ENCODE data around the gene TMEM72. TPM values are rescaled to one million over a fixed set of nuclear protein-coding genes. Genes with fewer than 3 reads are reported as not detected.

The TMEM72 gene
- total and polyA plus RNA-seq, 7 donors = 0.33 to 11.8 (median 4.1) TPM; not detected in 3

GRCh38 chr10:44891721-44892120, 19.4 kb upstream of the TMEM72 start:
- no peak overlapping the region for H3K4me3 ChIP-seq
- no peak overlapping the region for H3K27ac ChIP-seq
- no peaks in the 10 kb centered on the region for H3K9me3 ChIP-seq
- DNase-seq = no peak
- H3K36me3 ChIP-seq = no peaks in the 10 kb centered on the region
- H3K27me3 ChIP-seq = no peaks in the 10 kb centered on the region
- no peaks in the 10 kb centered on the region for H3K4me1 ChIP-seq
- intact Hi-C loops (cut with DNase I) = no loop called here
- 75 to 96% methylated on average over 1 of the region's 1 CpG for WGBS, 2 donors
- TF ChIP-seq CTCF (IDR thresholded peaks at IDR 0.05) (no peak), EP300 (IDR thresholded peaks at IDR 0.05) (no peak), POLR2AphosphoS5 (IDR thresholded peaks at IDR 0.05) (no peak), POLR2A (IDR thresholded peaks at IDR 0.05) (no peak)

- TF ChIP-seq EP300 (IDR thresholded peaks at IDR 0.05) (no peak), CTCF (IDR thresholded peaks at IDR 0.05) (no peak), POLR2AphosphoS5 (IDR thresholded peaks at IDR 0.05) (no peak), POLR2A (IDR thresholded peaks at IDR 0.05) (no peak)
- DNase-seq = no peak
- Histone ChIP-seq H3K4me1 (no peaks in the 10 kb centered on the region), H3K27ac (no peak overlapping the region), H3K9me3 (no peaks in the 10 kb centered on the region), H3K36me3 (no peaks in the 10 kb centered on the region), H3K4me3 (no peak overlapping the region), H3K27me3 (no peaks in the 10 kb centered on the region)
- 92 to 94% methylated on average over 5 of the region's 5 CpGs for WGBS, 2 donors
- intact Hi-C loops (cut with DNase I) = no loop called here
Measured at GRCh38 chr10:44893604-44894468, 17.3 kb upstream of the TMEM72 start.

DNA sequence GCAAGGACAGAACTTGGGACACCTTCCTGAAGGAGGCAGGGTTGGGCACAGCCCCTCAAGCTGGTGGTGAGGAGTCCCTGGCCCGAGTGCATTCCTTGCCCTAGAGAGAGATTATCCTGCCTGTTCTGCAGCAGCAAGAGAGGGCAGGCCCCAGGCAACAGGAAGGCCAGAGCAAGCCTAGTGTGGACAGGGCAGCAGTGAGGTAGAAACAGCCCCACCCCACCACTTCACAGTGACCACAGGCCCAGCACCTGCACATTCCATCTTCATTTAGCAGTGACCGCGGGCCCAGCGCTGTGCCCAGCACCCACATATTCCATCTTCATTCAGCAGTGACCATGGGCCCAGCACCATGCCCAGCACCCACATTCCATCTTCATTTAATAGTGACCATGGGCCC, 16.4 kb upstream of the TMEM72 start:
- no peak for DNase-seq
- no peak overlapping the region for H3K27ac ChIP-seq
- no peaks in the 10 kb centered on the region for H3K9me3 ChIP-seq
- intact Hi-C loops (cut with DNase I) = no loop called here
- no peaks in the 10 kb centered on the region for H3K36me3 ChIP-seq
- TF ChIP-seq CTCF (IDR thresholded peaks at IDR 0.05) (no peak), POLR2A (IDR thresholded peaks at IDR 0.05) (no peak)
- H3K4me1 ChIP-seq = no peaks in the 10 kb centered on the region
- 91 to 98% methylated on average over 4 of the region's 4 CpGs for WGBS, 2 donors
- no peak overlapping the region for H3K4me3 ChIP-seq
- H3K27me3 ChIP-seq = no peaks in the 10 kb centered on the region

DNA sequence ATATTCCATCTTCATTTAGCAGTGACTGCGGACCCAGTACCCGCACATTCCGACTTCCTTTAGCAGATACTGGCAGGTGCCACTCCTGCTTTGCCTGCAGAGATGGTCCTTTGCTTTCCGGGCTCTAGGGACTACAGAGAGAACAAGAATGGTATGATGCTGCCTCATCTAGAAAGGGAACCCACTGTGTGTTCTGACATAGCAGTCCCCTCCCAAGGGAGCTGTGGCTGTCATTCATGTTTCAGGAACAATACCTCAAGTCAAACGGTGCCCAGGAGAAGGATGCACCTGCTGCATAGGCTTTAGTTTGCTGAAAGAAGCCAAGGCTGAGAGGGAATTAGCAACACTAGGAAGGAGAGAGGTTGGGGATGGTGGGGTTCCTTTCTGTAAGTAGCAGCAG, 15.9 kb upstream of the TMEM72 start:
- Histone ChIP-seq H3K4me3 (no peak overlapping the region), H3K4me1 (no peaks in the 10 kb centered on the region), H3K27me3 (no peaks in the 10 kb centered on the region), H3K9me3 (no peaks in the 10 kb centered on the region), H3K36me3 (no peaks in the 10 kb centered on the region), H3K27ac (no peak overlapping the region)
- intact Hi-C loops (cut with DNase I) = no loop called here
- TF ChIP-seq POLR2AphosphoS5 (IDR thresholded peaks at IDR 0.05) = no peak
- no peak for TF ChIP-seq EP300 (IDR thresholded peaks at IDR 0.05)
- TF ChIP-seq POLR2A (IDR thresholded peaks at IDR 0.05) = no peak
- TF ChIP-seq CTCF (IDR thresholded peaks at IDR 0.05) = no peak
- 69 to 83% methylated on average over 5 of the region's 5 CpGs for WGBS, 2 donors
- DNase-seq = no peak

- H3K36me3 ChIP-seq = no peaks in the 10 kb centered on the region
- no peaks in the 10 kb centered on the region for H3K27me3 ChIP-seq
- intact Hi-C loops (cut with DNase I) = no loop called here
- H3K4me1 ChIP-seq = no peaks in the 10 kb centered on the region
- 92 to 95% methylated on average over 7 of the region's 7 CpGs for WGBS, 2 donors
- TF ChIP-seq CTCF (IDR thresholded peaks at IDR 0.05) = no peak
- no peak for TF ChIP-seq EP300 (IDR thresholded peaks at IDR 0.05)
- H3K27ac ChIP-seq = no peak overlapping the region
- no peak overlapping the region for H3K4me3 ChIP-seq
- H3K9me3 ChIP-seq = no peaks in the 10 kb centered on the region
- DNase-seq = no peak
Measured at GRCh38 chr10:44897049-44897448, 14.1 kb upstream of the TMEM72 start.

Measured in sigmoid colon (tissue), 7 donors.